ENCODE measurements around the gene PIH1D1.
"Not testable (repeated sequence)": the region's sequence is repeated elsewhere in the genome, so short reads cannot be mapped to it uniquely, and the experiment has no call there.

PIH1D1 gene

GRCh38 chr19:49453013-49453756, 1.6 kb upstream of the PIH1D1 start, which contains the start of gene ALDH16A1:
Gene ALDH16A1, plus strand, starts transcription at chr19:49453225. Its CDS starts 107 bp downstream, at chr19:49453332.
- DNase-seq: peak; percentile 91

DNA sequence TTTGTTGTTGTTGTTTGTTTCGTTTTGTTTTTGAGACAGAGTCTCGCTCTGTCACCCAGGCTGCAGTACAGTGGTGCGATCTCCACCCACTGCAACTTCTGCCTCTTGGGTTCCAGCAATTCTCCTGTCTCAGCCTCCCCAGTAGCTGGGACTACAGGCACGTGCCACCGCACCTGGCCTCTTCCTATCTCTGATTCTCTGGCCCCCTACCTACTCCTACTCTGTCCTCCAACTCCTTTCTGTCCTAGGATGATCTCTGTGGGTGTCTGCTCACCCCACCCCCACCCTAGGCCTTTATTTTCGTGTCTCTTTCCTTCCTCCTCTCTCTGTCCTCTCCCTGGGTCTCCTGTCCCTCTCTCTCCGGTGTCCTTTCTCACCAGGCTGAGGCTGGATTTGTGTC, 1.2 kb downstream of the PIH1D1 start:
- DNase-seq: no peak

DNA sequence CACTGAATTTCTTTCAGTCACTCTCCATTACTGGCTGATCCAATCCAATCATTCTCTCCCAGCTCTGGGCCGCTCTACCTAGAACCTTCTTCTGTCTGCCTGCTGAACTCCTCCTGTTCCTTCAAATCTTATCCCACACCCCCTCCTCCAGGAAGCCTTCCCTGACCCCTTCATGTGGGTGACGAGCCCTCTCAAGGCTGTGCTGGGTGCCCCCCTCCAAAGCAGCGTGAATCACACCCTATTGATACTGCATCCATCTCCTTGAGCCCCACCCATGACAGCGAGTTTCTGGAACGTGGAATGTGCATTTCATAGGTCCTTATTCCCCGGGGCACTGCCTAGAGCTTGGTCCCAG, 3.2 kb downstream of the PIH1D1 start:
- DNase-seq: no peak

- DNase-seq: peak; percentile 71
Measured at GRCh38 chr19:49447485-49448431, 3.9 kb downstream of the PIH1D1 start.

GRCh38 chr19:49445997-49446396, 5.6 kb downstream of the PIH1D1 start:
- DNase-seq: no peak

GRCh38 chr19:49444100-49444700, 7.4 kb downstream of the PIH1D1 start:
- DNase-seq: not testable (repeated sequence)

- peak; percentile 77 for DNase-seq
Measured at GRCh38 chr19:49443366-49444099, 8.1 kb downstream of the PIH1D1 start.

DNA sequence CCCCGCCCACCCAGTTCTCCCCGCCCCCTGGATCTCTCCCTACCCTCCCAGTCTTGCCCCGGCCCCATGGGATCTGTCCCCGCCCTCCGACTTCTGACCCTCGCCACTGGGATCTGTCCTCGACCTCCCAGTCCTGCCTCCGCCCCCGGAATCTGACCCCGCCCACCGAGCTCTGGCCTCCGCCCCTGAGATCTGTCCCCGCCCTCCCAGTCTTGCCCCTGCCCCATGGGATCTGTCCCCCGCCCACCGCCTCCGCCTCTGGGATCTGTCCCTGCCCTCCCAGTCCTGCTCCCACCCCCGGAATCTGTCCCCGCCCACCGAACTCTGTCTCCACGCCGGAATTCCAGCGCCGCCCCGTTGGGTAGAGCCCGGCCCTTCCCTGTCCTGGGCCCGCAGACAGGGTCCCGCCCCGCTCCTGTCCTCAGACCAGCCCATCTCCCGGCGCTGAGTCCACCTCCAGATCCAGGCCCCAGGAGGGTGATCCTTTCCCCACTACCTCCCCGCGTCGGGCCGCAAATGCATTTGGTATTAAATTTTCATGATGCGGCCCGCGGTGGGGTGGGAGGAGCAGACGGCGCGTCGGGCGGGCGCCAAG, 8.7 kb downstream of the PIH1D1 start:
- DNase-seq: peak; percentile 79

- no peak for DNase-seq
Measured at GRCh38 chr19:49442354-49442753, 9.3 kb downstream of the PIH1D1 start.

GRCh38 chr19:49441960-49442350, 9.7 kb downstream of the PIH1D1 start:
- no peak for DNase-seq

- no peak for DNase-seq
Measured at GRCh38 chr19:49441210-49441959, 10.2 kb downstream of the PIH1D1 start, which contains the start of gene SLC17A7. Gene SLC17A7, minus strand, starts transcription at chr19:49441527. Its CDS starts 148 bp downstream, at chr19:49441379.

DNA sequence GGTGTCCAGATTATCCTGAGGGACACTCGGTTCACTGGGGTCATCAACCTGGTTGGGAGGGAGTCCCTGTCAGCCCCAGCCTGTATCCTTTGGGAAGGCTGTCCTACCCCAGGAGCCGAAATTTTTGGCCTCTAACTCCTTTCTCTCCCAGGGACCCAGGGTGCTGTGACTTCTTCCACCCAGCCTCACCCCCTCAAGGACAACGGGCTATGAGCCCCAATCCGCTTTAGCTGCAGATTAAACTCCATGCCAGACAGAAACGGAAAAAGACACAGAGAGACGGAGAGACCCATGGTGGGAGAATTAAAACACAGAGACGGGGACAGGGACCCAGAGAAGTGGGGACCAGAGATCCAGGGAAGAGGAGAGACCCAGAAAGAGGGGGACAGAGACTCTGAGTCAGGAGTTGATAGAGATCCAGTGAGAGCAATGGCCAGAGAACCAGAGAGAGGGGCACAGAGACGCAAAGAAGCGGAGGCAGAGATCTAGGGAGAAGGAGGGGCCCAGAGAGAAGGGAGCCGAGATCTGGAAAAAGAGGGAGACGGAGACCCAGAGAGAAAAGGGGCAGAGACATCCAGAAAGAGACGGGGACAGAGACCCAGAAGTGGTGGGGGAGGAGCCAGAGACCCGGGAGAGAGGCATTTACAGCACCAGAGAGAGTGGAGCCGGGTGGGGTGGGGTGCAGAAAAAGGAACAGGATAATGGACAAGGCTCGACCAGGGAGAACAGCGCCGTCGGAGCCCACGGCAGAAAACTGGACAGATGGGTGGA, 11.0 kb downstream of the PIH1D1 start:
- no peak for DNase-seq

DNA sequence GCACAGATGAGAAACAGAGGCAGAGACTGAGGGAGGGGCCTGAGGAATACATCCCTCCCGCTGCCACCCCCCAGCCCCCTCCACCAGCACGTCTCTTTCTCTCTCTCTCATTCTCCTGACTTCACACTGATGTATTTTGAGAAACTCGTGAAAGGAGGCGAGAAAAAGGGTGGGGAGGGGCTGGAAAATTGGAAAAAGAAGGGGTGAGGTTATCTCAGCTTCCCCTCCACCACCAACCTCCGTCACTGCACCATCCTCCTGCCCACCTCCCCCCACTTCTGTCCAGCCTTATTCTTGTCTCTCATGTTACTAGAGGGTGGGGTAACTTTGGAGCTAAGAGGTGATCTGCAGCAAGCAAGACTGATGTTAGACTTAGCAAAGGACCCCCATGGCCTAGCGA, 11.8 kb downstream of the PIH1D1 start:
- no peak for DNase-seq

DNA sequence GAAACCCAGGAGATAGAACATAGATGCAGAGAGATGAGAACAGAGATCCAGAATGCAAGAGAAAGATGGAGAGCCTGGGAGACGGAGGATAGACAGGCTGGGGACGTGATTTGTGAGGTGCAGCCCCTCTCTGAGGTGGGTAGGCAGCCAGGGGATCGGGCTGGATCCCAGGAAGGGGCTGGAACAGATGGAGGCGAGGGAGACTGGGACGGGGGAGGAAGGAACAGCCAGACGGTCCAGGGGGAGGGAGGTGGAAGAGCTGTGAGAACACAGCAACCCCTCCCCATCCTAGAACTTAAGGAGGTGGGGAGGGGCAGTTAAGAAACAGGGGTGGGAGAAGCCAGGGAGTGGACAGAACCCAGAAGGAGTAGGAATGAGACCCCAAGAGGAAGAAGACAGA, 13.4 kb downstream of the PIH1D1 start:
- no peak for DNase-seq

GRCh38 chr19:49437231-49437630, 14.4 kb downstream of the PIH1D1 start:
- DNase-seq: no peak

DNA sequence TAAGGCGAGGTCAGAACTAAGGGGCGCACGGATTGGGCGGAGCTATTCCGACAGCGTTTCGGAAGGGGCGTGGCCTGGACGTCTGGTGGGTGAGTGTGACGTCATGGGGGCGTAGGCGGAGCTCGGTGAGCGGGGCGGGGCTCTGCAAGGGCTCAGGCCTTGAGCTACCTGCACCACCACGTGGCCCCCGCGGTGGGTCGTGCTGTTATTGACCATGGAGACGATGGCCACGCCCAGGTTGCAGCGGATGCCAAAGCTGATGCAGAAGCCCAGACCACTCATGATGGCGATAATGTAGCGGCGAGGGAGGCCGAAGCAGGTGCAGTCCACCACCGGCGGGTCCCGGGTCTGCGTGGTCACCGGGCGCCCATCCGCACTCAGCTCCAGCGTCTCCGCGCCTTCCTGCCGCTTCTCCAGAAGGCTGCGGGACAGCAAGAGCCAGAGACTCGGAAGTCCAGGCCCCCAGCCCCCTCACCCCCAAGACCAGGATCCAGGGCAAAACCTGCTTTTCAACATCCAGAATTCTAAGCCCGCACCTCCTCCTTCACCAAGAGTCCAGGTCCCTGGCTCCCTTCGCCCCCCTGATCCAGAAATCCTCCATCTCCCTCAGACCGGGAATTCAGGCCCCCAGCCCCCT, 15.1 kb downstream of the PIH1D1 start:
- no peak for DNase-seq

GRCh38 chr19:49435670-49436069, 15.9 kb downstream of the PIH1D1 start:
- DNase-seq: no peak

GRCh38 chr19:49434907-49435583, 16.6 kb downstream of the PIH1D1 start:
- DNase-seq: peak; percentile 41

DNA sequence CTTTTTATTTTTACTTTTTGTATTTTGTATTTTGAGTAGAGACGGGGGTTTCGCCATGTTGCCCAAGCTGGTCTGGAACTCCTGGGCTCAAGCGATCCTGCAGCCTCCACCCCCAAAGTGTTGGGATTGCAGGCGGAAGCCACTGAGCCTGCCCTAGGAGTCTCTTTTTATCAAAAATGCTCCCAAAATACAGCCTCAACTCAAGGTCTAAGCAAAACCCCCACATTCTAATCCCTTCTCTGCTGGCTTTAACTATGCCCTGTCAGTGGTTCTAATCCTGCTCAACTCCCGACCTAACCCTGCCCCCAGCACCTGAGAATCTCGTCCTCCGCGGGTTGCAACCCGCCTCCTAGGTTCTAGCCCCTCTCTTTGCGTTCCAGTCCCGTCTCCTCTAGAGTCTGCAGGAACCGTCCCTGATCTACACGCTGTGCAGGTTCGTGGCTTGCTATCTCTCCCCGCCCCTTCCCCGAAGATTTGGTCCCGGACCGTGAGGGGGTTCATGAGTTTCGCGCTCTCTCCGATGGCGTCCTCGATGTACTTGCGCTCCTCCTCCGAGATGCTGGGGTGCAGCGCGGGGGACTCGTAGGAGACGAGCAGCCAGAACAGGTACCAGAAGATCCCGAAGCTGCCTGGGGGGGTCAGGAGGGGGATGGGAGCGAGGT, 18.2 kb downstream of the PIH1D1 start:
- no peak for DNase-seq

All from NCI-H1048 (cell line).